Stimulated activated CD4-positive, alpha-beta T cell treated with anti-CD3 and anti-CD28 coated beads, Interleukin-1b, Interleukin-23, amount 100 ng/mL, for 24 hours (primary cell): ENCODE results near the gene NF2.

ENCODE experiments used
- DNase-seq, 4 experiments: peaks; one replicate each; pipeline ENCODE4 v3.0.0-alpha.2; 2020; ENCODE audit warnings: low read depth in 4 of 4, low spot score in 1 of 4

Gene NF2

GRCh38 chr22:29719899-29720645, 116.6 kb downstream of the NF2 start, which contains the start of gene CABP7:
Gene CABP7 (plus strand): TSS chr22:29720003. CDS start chr22:29720425, 422 bp downstream.
- no peak for DNase-seq

DNA sequence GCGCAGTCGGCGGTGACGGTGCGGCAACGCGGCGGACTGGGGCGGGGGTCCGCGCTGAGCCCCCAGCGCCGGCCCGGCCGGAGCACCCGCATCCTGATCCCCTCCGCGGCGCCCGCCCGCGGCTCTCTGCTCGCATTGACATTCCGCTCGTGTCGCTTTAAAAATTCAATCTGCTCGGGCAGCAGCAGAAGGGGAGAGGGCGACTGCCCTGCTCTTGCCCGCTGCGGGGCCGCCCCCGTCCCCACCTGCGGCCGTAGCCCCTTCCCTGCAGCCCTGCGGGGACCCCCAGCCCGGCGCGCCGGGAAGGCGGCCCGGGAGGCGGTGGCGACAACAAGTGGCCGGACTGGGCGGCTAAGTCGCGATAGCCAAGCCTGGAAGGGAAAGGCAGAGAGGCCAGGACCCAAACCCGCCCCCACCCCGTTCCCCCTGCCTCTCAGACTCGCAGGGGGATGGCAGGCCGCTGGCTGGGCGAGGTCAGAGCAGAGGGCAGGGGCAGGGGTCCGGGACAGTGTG, 117.4 kb downstream of the NF2 start:
- DNase-seq: no peak

GRCh38 chr22:29722151-29722550, 118.7 kb downstream of the NF2 start:
- DNase-seq: no peak

DNA sequence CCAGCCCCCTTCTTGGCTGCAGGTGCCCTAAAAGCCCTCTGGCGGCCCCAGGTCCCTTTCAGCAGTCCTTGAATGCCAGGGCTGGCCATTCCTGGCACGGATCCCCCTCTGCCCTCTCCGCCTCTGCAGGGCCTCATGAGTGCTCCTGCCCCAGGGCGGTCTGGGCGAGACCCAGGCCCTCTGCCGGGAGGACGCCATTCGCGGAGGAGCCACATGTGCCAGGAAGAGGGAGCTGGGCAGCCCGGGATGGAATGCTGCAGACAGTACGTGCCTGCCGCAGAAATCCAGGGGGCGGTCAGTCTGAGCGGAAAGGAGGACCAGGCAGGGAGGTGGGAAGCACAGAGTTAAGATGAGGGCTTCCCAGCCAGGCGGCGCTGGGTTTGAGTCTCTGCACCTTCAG, 119.2 kb downstream of the NF2 start:
- DNase-seq: no peak

DNA sequence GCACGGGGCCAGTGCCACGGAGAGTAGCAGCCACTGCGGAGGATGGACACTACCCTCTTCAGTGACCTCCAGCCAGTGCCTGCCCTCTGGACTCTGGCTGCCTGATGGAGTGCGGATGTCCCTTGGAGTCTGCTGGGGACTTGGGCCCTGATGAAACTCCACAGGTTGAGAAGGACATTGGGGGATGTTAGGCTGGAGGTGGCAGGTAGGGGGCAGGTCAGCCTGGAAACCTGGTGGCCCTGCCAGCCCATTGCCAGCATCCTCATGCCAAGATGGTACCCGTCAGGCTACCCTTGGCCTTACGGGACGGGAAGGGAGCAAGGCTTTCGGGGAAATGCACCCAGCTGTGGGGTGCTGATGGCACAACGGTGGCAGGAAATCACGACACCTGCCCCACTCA, 120.3 kb downstream of the NF2 start:
- DNase-seq: no peak

- DNase-seq: no peak
Measured at GRCh38 chr22:29724843-29725242, 121.4 kb downstream of the NF2 start.

GRCh38 chr22:29726106-29726505, 122.7 kb downstream of the NF2 start:
- DNase-seq: no peak

DNA sequence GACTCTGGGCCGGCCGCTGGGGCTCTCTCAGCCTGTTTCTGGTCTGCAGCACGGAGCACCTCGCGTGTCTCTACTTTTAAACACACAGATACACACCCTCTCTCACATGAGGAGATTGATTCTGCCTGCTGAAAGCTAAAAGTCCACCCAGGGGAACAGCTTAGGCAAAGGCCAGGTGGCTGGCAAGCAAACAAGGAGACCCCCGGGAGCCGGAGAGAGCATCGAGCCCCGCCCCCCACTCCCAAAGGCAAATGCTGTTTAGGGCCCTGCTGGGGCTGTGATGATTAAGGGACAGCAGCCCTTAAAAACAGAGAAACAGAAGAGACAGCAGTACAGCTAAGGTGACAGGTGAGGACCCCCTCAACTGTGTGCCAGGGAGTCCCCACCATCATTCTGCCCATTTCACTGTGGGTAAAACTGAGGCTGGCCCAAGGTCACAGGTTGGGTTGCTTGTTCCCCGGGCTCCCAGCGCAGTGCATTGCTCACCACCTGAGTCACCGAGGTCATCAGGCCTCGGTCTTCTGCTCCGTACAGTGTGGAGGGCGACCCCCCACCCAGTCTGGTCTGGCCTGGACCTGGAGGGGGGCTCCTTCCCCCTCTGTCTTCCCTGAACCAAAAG, 123.2 kb downstream of the NF2 start:
- no peak for DNase-seq

- DNase-seq: no peak
Measured at GRCh38 chr22:29727131-29727523, 123.7 kb downstream of the NF2 start.

DNA sequence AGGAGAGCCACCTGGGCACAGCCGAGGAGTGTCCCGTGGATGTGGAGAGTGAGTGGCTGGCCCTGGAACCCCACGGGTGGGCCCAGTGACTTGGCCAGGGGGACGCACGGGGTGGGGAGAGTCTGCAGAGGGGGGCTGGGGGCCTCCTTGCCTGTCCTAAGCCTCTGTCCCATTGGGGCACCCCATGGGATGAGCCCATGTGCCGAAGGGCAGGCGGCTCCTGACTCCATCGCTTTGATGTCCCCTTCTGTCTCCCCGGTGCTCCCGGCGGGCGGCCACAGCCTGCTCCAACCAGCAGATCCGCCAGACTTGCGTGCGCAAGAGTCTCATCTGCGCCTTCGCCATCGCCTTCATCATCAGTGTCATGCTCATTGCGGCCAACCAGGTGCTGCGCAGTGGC, 125.7 kb downstream of the NF2 start:
- no peak for DNase-seq

DNA sequence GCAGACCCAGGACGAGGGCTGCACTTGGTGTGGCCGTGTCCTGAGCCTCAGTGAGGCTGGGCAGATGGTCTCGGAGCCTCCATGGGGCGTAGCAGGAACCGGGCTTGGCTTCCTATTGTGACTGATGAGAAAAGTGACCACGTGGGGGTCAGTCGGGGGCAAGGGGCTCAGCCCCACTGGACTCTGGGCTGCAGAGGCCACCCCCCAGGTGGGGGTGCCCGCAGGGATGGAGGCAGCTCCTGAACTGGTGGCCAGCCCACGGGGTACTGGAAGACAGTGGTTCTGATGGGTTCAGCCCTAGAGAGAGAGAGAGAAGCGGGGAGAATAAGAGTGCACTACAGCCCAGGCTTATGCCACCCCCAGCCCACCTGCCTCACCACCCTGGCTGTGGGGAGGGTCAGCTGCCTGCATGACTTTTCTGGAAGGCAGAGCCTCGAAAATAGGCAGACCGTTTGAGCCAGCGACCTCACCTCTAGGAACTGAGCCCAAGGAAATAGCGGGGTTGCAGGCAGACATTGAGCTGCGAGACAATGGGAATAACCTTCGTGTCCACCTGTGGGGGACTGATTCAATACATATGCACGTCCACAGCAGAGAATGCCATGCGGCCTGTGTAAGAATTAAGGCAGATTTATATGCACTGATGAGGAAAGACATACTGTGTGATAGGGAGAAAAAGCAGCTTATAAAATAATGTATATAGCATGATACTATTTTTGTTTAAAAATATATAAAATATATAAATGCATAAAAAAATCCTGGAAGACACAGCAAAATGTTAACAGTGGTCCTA, 127.8 kb downstream of the NF2 start:
- DNase-seq: no peak

GRCh38 chr22:29732883-29733282, 129.4 kb downstream of the NF2 start:
- no peak for DNase-seq

DNA sequence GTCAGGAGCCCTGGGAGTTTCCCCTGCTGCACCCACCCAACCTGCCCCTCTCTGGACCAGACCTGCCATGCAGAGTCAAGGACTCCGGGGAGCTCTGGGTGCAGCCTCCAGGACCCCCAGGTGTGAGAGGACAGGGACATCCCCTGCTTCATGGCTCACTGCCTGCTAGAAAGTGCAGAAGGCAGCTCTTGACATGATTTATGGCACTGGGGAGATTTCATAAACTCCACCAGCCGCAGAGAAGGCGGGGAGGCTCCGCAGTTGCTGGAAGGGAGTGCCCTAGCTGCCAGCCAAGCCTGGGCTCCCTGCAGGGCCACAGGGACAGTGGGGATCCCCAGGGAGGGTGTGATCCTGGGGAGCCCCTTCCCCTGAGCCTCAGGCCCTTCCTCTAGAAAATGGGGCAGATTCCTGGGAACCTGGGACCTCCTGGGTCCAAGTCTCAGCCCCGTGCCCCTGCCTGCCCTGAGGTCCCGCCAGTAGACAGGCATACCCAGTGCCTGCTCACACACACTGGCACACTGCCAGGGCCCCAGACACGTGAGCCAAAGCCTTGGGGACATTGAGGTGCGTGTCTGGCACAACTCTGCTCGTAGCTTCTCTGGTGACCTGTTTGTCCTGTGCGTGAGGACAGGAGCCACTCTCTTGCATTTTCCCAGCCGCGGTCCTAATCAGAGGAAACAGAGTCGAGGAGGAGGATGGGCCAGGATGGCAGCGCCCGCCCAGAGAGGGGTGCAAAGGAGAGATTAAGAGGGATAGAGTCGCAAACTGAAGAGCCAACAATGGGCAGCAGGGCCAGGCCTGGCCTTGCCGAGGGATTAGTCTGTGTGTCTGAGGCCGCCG, 130.1 kb downstream of the NF2 start:
- DNase-seq: no peak

DNA sequence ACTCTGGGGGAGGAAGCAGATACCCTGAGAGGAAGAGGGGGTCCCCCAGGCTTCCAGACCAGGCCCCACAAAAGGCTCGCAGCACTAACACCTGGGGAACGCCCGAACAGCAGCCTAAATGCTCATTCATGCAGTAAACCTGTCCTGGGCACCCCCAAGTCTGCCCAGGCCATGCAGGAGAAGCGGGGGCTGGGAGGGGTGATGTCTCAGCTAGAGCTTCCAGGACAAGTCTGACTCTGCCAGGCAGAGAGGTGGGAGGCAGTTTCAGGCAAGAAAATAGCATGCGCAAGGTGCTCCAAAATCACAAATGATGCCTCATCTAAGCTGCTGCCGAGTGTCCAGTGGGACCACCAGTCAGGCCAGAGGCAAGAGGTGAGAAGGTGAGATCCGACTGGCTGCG, 131.0 kb downstream of the NF2 start:
- DNase-seq: no peak

DNA sequence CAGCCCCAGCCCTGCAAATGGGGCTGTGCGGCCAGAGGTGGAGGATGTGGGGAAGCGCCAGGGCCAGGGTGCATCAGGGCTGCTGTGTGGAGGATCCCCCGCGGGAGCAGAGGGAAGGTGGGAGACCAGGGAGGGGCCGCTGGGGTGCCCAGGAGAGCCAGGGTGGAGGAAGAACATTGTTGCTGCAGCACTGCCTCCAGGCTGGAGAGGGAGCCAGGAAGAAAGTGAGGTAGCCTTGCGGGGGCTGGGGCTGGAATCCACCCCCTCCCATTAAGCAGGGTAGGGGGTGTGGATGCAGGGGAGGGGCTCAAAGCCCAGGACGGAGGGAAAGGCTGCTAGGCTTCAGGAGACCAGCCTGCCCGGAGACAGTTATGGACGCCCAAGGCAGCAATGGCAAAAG, 131.4 kb downstream of the NF2 start:
- DNase-seq: no peak

GRCh38 chr22:29735416-29735815, 132.0 kb downstream of the NF2 start:
- DNase-seq: no peak

DNA sequence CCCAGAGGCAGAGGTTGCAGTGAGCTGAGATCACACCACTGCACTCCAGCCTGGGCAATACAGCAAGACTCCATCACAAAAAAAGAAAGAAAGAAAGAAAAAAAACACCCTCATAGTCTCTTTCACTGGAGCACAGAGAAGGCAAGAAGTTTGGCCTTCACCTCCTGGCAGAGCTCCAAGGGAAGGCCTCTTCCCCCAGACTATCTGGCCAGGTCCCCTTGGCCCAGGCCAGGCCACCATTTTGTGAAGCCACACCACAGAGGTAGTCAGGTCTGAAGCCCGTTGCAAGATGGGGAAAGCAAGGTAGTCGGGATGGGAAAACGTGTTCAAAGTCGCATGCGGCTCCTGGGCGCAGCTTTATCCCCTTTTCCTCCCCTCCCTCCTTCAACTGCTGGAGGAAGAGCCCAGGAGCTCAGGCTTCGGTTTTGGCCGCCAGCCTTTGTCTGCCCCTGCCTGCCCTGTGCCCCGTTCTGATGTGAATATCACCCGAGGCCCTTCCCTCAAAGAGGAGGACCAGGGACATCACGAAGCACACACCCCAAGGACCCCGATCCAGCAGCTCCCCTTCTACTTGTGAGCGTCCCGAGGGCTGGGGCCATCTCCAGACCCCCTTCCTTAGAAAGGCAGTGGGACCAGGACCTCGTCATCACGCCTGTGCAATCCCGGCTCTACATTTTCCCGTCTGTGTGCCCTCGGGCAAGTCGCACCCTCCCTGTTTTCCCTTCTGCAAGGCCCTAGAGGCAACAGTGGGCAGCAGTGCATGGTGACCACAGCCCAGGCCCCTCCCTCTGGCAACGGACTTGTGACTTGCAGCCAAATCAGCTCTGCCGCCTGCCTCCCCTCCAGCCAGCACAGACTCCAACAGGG, 134.1 kb downstream of the NF2 start:
- DNase-seq: no peak

GRCh38 chr22:29738118-29738815, 134.8 kb downstream of the NF2 start:
- no peak for DNase-seq

DNA sequence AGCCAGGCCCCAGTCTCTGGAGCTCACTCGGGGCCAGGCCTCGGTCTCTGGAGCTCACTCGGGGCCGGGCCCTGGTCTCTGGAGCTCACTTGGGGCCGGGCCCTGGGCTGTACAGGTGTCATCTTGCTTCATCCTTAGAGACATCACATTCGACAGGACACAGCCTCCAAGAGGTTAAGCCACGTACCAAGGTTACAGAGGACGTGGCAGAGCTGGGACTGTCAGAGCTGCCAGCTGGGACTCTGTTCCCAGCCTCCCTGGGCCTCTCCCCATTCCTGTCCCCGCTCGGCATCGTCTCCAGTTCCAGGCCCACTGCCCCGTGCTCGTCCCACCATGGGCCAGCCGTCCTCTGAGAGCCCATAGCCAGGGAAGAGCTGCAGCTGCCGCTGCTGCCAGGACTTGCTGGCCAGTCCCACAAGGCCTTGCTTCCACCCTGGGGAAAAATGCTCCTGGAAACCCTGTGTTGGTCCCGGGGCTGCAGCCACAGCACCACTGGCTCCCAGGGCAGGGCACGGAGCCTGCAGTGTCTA, 136.0 kb downstream of the NF2 start:
- no peak for DNase-seq
